HG02642 (cell line): ENCODE measurements around the gene MUC2.

Experiments
- ATAC-seq: cut with Tn5 transposase; IDR thresholded peaks from one replicate; pipeline ENCODE4 v1.9.1; 2021; ENCODE audit warnings: mild to moderate bottlenecking; ENCODE audit not compliant: unreplicated experiment, poor library complexity

The MUC2 gene

GRCh38 chr11:1050581-1051355 is 23.9 kb upstream of the MUC2 start:
- ATAC-seq = peak; percentile 74

- ATAC-seq = peak; percentile 5
Measured at GRCh38 chr11:1051356-1052132, 23.1 kb upstream of the MUC2 start.

GRCh38 chr11:1052133-1053011 is 22.3 kb upstream of the MUC2 start:
- no peak for ATAC-seq

GRCh38 chr11:1053121-1053901 is 21.4 kb upstream of the MUC2 start:
- ATAC-seq = no peak

- ATAC-seq = no peak
Measured at GRCh38 chr11:1054143-1055108, 20.2 kb upstream of the MUC2 start.

GRCh38 chr11:1055109-1055703 is 19.5 kb upstream of the MUC2 start:
- ATAC-seq = no peak

GRCh38 chr11:1055990-1056771 is 18.5 kb upstream of the MUC2 start:
- no peak for ATAC-seq

- ATAC-seq = no peak
Measured at GRCh38 chr11:1057806-1058205, 16.9 kb upstream of the MUC2 start.

GRCh38 chr11:1059759-1060158 is 14.9 kb upstream of the MUC2 start:
- no peak for ATAC-seq

GRCh38 chr11:1060410-1060809 is 14.3 kb upstream of the MUC2 start:
- ATAC-seq = no peak

- ATAC-seq = no peak
Measured at GRCh38 chr11:1060852-1061616, 13.6 kb upstream of the MUC2 start.

- no peak for ATAC-seq
Measured at GRCh38 chr11:1062075-1062820, 12.4 kb upstream of the MUC2 start.

GRCh38 chr11:1064167-1064566 is 10.5 kb upstream of the MUC2 start:
- no peak for ATAC-seq

GRCh38 chr11:1067812-1068496 is 6.7 kb upstream of the MUC2 start:
- no peak for ATAC-seq

GRCh38 chr11:1069740-1070139 is 4.9 kb upstream of the MUC2 start:
- ATAC-seq = no peak
